ENCODE results near the gene SCAMP3. TPM values are rescaled to one million over a fixed set of nuclear protein-coding genes. Genes with fewer than 3 reads are reported as not detected.

SCAMP3 gene
- total RNA-seq, 2 donors from 2014 or later: 36.8 to 38.9 TPM

- no peak for DNase-seq
- Histone ChIP-seq H3K4me1 (no peaks in the 10 kb centered on the region), H3K9me3 (no peaks in the 10 kb centered on the region), H3K36me3 (replicated peaks in 1 of 2; ENCODE audit: insufficient read depth in 1 of 2, low read depth in 2 of 2) (no peaks in the 10 kb centered on the region), H3K27ac (no peak overlapping the region), H3K27me3 (no peaks in the 10 kb centered on the region), H3K4me3 (no peak overlapping the region)
- TF ChIP-seq POLR2A (IDR thresholded peaks at IDR 0.05): no peak
- TF ChIP-seq CTCF (IDR thresholded peaks at IDR 0.05): no peak
- no peak for ATAC-seq
- intact Hi-C loops (cut with DNase I): no loop called here
- WGBS, 2 donors: 50 to 79% methylated on average over 2 to 18 of the region's 18 CpGs
These were observed 23.5 kb upstream of the SCAMP3 start for GRCh38 chr1:155285631-155286044.

- intact Hi-C loops (cut with DNase I): no loop called here
- Histone ChIP-seq H3K4me3 (no peak overlapping the region), H3K9me3 (no peaks in the 10 kb centered on the region), H3K4me1 (no peaks in the 10 kb centered on the region), H3K36me3 (replicated peaks in 1 of 2; ENCODE audit: insufficient read depth in 1 of 2, low read depth in 2 of 2) (no peaks in the 10 kb centered on the region), H3K27me3 (no peaks in the 10 kb centered on the region), H3K27ac (no peak overlapping the region)
- TF ChIP-seq CTCF (IDR thresholded peaks at IDR 0.05) (no peak), POLR2A (IDR thresholded peaks at IDR 0.05) (no peak)
- ATAC-seq (no peak), DNase-seq (no peak)
- 89 to 95% methylated on average over 14 of the region's 14 CpGs for WGBS, 2 donors
These were observed 22.9 kb upstream of the SCAMP3 start for GRCh38 chr1:155285063-155285462.

DNA sequence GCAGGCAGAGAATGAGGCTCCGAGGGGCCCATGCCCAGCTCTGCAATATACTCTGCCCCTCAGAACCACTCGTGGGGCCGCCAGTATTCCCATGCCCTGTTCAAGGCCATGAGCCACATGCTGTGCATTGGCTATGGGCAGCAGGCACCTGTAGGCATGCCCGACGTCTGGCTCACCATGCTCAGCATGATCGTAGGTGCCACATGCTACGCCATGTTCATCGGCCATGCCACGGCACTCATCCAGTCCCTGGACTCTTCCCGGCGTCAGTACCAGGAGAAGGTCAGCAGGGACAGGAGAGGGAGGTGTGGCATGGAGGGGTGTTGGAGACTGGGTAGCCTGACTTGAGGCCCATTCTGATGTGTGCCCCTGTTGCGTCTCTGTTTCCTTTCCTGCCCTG is 22.3 kb upstream of the SCAMP3 start:
- WGBS, 2 donors: 80 to 81% methylated on average over 12 of the region's 12 CpGs
- Histone ChIP-seq H3K36me3 (replicated peaks in 1 of 2; ENCODE audit: insufficient read depth in 1 of 2, low read depth in 2 of 2) (no peaks in the 10 kb centered on the region), H3K4me1 (no peaks in the 10 kb centered on the region), H3K9me3 (no peaks in the 10 kb centered on the region), H3K27ac (no peak overlapping the region), H3K27me3 (no peaks in the 10 kb centered on the region), H3K4me3 (no peak overlapping the region)
- no peak for TF ChIP-seq CTCF (IDR thresholded peaks at IDR 0.05)
- TF ChIP-seq POLR2A (IDR thresholded peaks at IDR 0.05): no peak
- intact Hi-C loops (cut with DNase I): no loop called here
- ATAC-seq (no peak), DNase-seq (no peak)

DNA sequence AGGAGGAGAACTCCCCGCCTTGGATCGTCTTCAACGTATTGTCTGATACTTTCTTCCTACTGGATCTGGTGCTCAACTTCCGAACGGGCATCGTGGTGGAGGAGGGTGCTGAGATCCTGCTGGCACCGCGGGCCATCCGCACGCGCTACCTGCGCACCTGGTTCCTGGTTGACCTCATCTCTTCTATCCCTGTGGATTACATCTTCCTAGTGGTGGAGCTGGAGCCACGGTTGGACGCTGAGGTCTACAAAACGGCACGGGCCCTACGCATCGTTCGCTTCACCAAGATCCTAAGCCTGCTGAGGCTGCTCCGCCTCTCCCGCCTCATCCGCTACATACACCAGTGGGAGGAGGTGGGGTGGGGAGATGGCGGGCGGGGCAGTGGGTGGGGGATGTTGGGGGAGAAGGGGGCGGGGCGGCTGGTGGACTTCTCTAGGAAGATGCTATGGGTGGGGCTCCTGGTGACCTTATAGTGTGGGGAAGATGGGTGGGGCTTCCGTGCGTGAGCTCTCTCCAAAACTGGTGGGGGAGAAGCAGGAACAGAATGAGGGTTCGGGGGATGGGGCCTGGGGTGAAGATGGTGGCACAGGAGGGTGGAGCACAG is 20.4 kb upstream of the SCAMP3 start:
- Histone ChIP-seq H3K36me3 (replicated peaks in 1 of 2; ENCODE audit: insufficient read depth in 1 of 2, low read depth in 2 of 2) (no peaks in the 10 kb centered on the region), H3K27me3 (no peaks in the 10 kb centered on the region), H3K27ac (no peak overlapping the region), H3K4me1 (peaks cover 9% of the 10 kb centered on the region), H3K9me3 (no peaks in the 10 kb centered on the region), H3K4me3 (no peak overlapping the region)
- WGBS, 2 donors: 91 to 94% methylated on average over 29 of the region's 29 CpGs
- DNase-seq: no peak
- intact Hi-C loops (cut with DNase I): no loop called here
- no peak for TF ChIP-seq CTCF (IDR thresholded peaks at IDR 0.05)
- TF ChIP-seq POLR2A (IDR thresholded peaks at IDR 0.05): no peak
- no peak for ATAC-seq

DNA sequence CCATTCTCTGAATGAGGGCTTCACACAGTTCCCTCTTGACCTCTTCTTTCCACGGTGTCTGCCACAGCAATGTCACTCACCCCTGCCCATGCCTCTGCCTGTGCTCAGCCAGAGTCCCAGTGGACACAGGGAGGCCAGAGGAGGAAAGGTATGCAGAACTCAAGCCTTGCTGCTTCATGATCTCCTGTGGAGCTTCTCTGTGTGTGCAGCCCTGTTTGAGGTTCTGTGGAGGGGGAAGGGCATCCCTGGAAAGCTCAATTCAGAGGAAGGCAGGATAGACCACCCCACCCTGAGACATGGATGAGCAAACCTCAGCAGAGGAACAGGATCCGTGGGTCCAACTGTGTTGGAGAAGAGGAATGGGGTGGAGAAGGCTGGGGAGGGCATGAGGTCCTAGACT is 17.1 kb upstream of the SCAMP3 start:
- H3K4me3 ChIP-seq: no peak overlapping the region
- H3K9me3 ChIP-seq: no peaks in the 10 kb centered on the region
- H3K27ac ChIP-seq: no peak overlapping the region
- 77 to 83% methylated on average over 2 of the region's 2 CpGs for WGBS, 2 donors
- ATAC-seq (no peak), DNase-seq (no peak)
- TF ChIP-seq POLR2A (IDR thresholded peaks at IDR 0.05): no peak
- TF ChIP-seq CTCF (IDR thresholded peaks at IDR 0.05): no peak
- peaks cover 10% of the 10 kb centered on the region for H3K4me1 ChIP-seq
- no peaks in the 10 kb centered on the region for H3K27me3 ChIP-seq
- intact Hi-C loops (cut with DNase I): no loop called here
- H3K36me3 ChIP-seq (replicated peaks in 1 of 2; ENCODE audit: insufficient read depth in 1 of 2, low read depth in 2 of 2): no peaks in the 10 kb centered on the region

All from body of pancreas (tissue), 4 donors.